Osteocyte (in vitro differentiated cells): ENCODE measurements around the gene DHRS12. TPM values are rescaled to one million over a fixed set of nuclear protein-coding genes. Genes with fewer than 3 reads are reported as not detected.

Experiments used
- DNase-seq: peaks from one replicate; pipeline ENCODE4 v3.0.0; 2021; ENCODE audit warnings: mixed read lengths; ENCODE audit not compliant: unreplicated experiment; ENCODE audit errors: extremely low spot score
- H3K27ac Mint-ChIP-seq: one replicate; pipeline ENCODE4 v1.8.0; 2021; ENCODE audit warnings: mild to moderate bottlenecking, mixed read lengths; ENCODE audit not compliant: unreplicated experiment
- H3K27me3 Mint-ChIP-seq: one replicate; pipeline ENCODE4 v1.8.0; 2021; ENCODE audit warnings: mixed read lengths; ENCODE audit not compliant: unreplicated experiment
- H3K36me3 Mint-ChIP-seq: one replicate; pipeline ENCODE4 v1.8.0; 2021; ENCODE audit warnings: mixed read lengths; ENCODE audit not compliant: unreplicated experiment
- H3K4me1 Mint-ChIP-seq: one replicate; pipeline ENCODE4 v1.8.0; 2021; ENCODE audit warnings: mixed read lengths; ENCODE audit not compliant: unreplicated experiment
- H3K4me3 Mint-ChIP-seq: one replicate; pipeline ENCODE4 v1.8.0; 2021; ENCODE audit warnings: mild to moderate bottlenecking, moderate library complexity, mixed read lengths; ENCODE audit not compliant: unreplicated experiment
- H3K9me3 Mint-ChIP-seq: one replicate; pipeline ENCODE4 v1.8.0; 2021; ENCODE audit warnings: mixed read lengths; ENCODE audit not compliant: unreplicated experiment
- total RNA-seq: library from RNA; stranded (reverse); gene quantifications from 2 replicates; pipeline ENCODE4 v1.2.1, GENCODE V29; 2021
- TF ChIP-seq, protein P1 (sequence below): fragments of 200-600 bp; sonication (generic); IDR thresholded peaks from 2 replicates; pipeline ENCODE4 v1.5.0; 2021; ENCODE audit warnings: antibody characterized with exemption, mild to moderate bottlenecking, moderate library complexity

DHRS12 gene
- total RNA-seq, 1 donor from 2014 or later: 9.2 TPM

DNA sequence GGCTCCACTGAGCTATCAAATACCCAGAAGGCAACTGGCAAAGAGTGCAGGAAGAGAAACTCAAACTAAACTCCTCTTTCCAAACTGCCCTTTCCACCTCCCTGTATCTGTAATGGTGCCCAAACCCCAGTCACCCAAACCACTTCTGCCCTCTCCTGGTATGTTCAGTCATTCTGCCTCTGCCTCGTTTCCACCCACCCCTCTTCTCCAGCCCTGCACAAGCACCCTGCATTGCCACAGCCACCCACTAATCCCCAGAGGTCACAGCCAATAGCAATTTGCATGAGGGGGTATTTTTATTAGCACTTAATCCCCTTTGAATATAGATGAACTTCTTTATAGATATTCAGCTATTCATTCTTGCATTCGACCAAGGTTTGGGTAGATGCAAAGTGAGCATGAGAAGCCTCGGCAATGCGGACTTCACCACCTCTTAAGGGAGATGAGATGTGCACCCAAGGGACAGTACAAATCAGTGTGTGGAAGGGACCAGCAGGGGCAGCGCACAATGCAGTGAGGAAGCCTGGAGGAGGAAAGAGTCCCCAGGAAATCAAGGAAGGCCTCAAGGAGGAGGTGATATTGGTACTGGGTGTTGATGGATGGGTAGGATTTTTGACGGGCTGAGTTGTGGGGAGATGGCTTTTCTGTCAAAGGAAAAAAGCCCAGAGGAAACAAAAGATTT is 28.6 kb upstream of the DHRS12 start:
- Mint-ChIP-seq H3K27ac (no peak overlapping the region), H3K9me3 (no peaks in the 10 kb centered on the region), H3K36me3 (no peaks in the 10 kb centered on the region), H3K27me3 (peaks cover 32% of the 10 kb centered on the region), H3K4me3 (no peak overlapping the region), H3K4me1 (no peaks in the 10 kb centered on the region)
- TF ChIP-seq, protein P1, sequence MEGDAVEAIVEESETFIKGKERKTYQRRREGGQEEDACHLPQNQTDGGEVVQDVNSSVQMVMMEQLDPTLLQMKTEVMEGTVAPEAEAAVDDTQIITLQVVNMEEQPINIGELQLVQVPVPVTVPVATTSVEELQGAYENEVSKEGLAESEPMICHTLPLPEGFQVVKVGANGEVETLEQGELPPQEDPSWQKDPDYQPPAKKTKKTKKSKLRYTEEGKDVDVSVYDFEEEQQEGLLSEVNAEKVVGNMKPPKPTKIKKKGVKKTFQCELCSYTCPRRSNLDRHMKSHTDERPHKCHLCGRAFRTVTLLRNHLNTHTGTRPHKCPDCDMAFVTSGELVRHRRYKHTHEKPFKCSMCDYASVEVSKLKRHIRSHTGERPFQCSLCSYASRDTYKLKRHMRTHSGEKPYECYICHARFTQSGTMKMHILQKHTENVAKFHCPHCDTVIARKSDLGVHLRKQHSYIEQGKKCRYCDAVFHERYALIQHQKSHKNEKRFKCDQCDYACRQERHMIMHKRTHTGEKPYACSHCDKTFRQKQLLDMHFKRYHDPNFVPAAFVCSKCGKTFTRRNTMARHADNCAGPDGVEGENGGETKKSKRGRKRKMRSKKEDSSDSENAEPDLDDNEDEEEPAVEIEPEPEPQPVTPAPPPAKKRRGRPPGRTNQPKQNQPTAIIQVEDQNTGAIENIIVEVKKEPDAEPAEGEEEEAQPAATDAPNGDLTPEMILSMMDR: peak; percentile 44
- DNase-seq: peak; percentile 40

DNA sequence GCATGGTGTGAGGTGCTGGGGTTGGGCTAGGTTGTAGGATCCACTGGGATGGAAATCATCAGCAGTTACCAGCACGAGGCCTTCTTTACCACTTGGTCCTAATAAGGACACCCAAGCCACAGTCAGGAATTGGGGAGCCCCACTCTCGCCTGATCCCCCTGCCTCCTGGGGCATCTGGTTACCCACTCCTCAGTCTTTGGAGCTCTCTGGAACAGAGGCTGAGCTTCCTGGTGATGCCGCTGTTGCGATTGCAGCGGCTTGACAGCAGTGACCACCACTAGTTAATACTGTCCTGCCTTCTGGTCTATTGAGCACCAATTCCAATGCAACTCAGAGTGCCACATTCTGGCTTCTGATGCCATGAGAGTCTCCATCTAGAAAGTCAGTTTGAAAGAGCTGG is 27.6 kb upstream of the DHRS12 start:
- no peak overlapping the region for H3K4me3 Mint-ChIP-seq
- DNase-seq: peak; percentile 60
- H3K4me1 Mint-ChIP-seq: no peaks in the 10 kb centered on the region
- H3K27me3 Mint-ChIP-seq: peaks cover 32% of the 10 kb centered on the region
- H3K36me3 Mint-ChIP-seq: no peaks in the 10 kb centered on the region
- TF ChIP-seq, protein P1: no peak
- no peaks in the 10 kb centered on the region for H3K9me3 Mint-ChIP-seq
- H3K27ac Mint-ChIP-seq: no peak overlapping the region

DNA sequence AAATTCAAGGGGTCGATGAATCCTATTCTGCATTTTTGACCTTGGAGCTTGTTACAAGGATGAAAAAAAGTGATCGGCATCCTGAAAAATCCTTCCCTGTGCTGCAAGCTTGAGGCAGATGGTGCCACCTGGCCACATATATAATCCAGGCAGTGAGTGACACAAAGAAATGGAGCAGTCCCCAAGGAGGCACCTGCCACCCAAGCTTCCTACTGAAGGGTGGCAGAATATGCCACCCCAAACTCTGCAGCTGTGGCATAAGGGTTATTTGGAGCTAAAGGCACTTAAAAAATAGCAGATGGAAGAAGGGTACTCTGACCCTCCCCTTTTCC is 25.6 kb upstream of the DHRS12 start:
- Mint-ChIP-seq H3K36me3 (no peaks in the 10 kb centered on the region), H3K4me3 (no peak overlapping the region), H3K27me3 (peaks cover 31% of the 10 kb centered on the region), H3K9me3 (no peaks in the 10 kb centered on the region), H3K4me1 (no peaks in the 10 kb centered on the region), H3K27ac (no peak overlapping the region)
- TF ChIP-seq, protein P1: no peak
- no peak for DNase-seq

DNA sequence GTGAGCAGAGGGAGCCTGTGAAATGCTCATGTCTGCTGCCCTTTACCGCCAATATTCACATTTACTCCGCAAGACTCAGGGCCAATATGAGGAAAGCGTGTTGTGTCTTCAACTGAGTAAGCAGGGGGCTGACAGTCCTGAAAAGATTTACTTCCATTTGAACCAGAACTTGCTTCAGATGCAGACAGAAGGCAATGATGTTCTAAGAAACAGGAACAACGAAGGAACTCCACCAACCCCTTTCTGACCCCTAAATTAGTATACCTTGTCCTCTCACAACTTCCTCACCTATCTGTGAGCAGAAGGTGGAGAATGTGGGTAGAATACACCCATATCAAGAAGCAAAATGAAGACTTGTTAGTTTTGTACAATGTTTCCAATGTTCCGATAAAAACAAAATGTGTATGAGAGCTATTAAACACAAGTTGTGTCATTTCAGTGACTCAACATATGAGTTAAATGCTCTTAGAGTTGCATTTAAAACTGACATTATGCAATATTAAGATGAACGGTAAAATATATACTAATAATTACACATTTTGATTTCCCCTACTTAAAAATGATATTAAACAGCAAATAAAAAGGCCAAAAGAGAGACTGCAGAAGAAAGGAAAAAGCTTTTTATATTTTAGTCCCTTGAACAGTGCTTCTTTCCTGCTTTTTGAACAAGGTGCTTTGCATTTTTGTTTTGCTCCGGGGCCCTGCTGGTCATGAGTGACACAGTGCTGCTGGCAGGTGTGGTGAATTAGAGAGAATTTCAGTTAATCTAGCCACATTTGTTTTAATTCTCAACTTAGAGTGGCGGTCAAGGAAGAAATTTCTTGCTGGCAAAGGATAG is 25.0 kb upstream of the DHRS12 start:
- peaks cover 29% of the 10 kb centered on the region for H3K27me3 Mint-ChIP-seq
- no peak for DNase-seq
- no peaks in the 10 kb centered on the region for H3K36me3 Mint-ChIP-seq
- no peaks in the 10 kb centered on the region for H3K9me3 Mint-ChIP-seq
- no peak overlapping the region for H3K27ac Mint-ChIP-seq
- no peak overlapping the region for H3K4me3 Mint-ChIP-seq
- H3K4me1 Mint-ChIP-seq: no peaks in the 10 kb centered on the region
- TF ChIP-seq, protein P1: no peak

DNA sequence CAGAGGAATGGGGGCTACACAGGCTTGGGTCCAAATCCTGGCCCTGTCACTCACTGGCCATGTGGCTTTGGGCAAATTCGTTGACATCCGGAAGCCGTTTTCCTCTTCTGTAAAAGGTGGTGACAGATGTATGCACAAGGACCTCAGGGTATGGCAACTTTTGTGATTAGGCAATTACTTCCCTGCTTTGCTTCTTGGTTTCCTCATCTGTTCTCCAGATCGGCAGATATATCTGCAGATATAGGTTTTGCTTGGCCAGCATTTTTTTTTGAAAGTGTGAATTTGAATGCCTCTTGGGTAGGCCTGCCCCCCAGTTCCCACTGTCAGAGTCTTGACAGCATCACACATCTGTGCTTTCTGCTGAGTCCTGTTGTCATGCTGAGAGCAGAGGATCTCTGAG is 23.3 kb upstream of the DHRS12 start:
- H3K27ac Mint-ChIP-seq: no peak overlapping the region
- no peak for DNase-seq
- peaks cover 20% of the 10 kb centered on the region for H3K27me3 Mint-ChIP-seq
- H3K9me3 Mint-ChIP-seq: no peaks in the 10 kb centered on the region
- H3K4me1 Mint-ChIP-seq: no peaks in the 10 kb centered on the region
- TF ChIP-seq, protein P1: no peak
- no peak overlapping the region for H3K4me3 Mint-ChIP-seq
- no peaks in the 10 kb centered on the region for H3K36me3 Mint-ChIP-seq
